NOMO-1 treated with DMSO at 0.1 percent for 48 hours (cell line): ENCODE measurements around the gene TFAP2D.

ENCODE experiments used
- DNase-seq: peaks from one replicate; lab custom pipeline; 2025; ENCODE audit not compliant: unreplicated experiment; lab: John Stamatoyannopoulos, UW

Gene TFAP2D

DNA sequence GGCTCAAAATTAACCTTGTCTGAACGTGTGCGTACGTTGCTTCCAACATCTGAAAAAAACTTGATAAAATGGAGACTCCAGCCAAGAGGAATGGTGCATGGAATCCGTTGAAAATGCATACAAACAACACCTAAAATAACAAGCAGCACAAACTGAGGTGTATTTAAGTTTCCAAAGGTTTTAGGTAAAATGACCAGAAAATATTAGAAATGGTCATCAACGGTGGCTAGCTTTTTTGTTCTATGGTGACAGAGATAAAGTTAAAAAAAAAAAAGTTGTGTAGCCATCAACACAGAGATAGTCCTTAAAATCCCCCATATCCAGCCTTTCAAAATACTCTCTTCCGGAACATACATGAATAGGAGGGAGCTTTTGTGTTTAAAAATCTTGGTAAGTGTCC is 104.7 kb downstream of the TFAP2D start:
- no peak for DNase-seq

DNA sequence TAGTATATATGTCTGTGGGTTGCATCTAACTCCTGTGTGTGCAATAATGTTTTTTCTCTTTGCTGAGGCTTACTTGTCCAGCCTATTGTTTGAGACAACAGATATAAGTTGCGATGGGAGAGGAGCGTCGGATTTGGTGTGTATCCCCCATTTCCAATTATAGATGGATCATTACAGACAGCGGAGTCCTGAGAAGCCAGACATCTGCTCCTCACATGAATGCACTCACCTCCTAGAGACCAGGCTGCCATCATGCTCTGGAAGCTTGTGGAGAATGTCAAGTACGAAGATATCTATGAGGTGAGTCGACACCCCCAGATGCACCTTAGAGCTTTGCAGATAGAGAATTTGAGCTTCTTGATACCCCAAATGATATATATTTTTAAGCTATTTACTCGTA is 105.3 kb downstream of the TFAP2D start, which contains the start of gene TFAP2B:
Gene TFAP2B (plus strand): TSS at position 199 of the 400 bp plus-strand sequence. CDS start 21 bp downstream, at position 220.
- no peak for DNase-seq

DNA sequence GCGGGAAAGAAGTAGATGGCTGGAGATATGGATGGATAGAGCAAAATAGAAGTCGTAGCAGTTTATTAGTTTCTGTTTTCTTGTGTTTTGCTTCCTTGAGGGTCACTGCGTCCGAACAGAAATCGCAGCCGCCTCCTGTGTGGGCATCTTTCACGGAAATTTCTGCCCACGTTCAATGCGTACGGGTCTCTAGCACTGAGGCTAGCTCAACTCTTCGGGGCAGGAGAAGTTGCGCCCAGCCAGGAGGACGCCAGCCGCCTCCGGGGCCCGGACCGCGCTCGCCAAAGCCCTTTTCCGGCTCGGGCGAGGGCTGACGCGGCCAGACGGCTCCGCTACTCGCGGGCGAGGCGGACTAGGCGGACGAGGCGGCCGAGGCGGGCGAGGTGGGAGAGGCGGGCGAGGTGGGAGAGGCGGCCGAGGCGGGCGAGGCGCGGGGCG is 106.2 kb downstream of the TFAP2D start:
- DNase-seq = no peak

DNA sequence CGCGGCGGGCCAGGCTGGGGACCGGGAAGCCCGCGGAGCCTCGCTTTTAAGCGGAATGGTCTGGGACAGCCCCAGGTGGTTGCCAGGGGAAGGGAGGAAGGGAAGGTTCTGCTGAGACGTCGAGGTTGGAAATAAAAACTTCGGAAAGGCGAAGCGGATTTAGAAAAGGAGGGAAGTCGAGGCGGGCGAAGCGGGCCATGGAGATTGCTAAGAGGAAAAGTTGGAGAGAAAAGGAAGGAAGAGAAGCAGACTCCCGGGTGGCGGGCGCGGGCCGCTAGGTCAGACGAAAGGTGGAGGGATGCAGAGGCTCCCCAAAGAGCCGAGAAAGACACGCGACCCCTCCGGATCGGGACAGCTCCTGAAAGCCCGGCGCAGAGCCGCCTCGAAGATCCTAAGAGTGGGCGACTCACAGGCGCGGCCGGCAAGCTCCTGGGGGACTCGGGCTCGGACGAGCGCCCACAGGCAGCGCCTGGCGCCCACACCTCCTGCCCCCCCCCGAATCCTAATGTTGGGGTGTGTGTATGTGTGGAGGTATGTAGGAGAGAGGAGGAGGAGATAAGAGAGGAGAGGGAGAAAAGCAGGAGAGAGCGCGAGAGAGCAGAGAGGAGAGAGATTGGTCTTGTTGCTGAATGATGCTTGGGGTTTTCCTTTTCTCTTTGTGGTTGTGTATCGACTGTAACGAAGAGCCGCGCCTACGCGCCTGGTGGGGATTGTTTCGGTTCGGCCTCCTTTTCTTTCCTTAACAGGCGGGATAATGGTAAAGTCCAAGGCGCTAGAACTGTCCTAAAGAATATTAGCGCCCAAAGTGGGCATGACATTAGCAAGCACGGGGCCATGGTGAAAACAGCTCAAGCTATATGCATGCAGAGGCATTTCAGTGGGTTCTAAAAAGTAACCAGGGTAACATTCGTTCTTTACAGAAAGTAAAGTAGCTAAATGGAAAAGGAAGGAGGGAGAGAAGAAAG is 106.9 kb downstream of the TFAP2D start:
- DNase-seq = no peak

DNA sequence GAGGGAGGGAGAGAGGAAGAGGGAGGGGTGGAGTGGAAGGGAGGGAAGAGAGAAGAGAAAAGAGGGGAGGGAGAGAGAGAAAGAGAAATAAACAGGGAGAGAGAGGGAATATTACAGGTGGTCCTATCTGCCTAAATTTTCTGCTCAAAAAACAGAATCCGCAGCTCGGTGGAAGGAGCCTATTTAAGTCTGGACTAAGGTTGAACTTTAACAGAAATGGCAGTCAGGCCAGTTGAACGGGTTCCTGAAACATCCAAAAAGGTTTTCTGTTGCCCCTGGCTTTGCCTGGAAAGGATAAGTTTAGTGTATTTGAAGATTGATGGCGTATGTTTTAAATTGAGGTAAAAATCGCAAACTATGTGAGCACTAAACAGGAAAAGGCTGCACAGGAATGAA is 107.5 kb downstream of the TFAP2D start:
- DNase-seq = no peak

DNA sequence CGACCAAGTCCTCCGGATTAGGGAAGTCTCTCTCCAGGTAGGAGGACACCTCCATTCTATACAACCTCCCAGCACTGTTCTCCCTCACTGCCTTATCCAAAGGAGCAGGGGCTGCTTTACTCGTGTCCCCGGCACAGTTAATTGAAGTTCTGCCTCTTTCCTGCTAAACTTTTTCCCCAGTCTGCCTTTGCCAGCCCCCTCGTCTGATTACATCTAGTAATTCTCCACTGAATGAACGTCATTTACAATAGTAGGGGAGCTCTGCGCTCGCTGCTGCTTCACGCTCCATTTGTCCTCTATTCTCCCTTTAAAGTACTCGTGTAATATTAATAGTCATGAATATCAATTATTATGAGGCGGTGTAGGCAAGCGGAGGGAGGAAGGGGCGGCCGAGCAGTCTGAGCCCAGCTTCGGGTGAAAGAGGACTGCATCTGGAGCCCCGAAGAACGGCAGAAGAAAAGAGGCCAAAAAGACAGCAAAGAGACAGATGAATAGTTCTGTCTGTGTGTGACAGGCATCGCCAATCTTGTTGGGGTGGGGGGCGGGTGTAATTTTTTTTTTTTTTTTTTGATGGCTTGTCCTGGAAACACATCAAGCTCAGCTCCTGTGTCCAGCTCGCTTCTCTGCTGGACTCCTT is 108.2 kb downstream of the TFAP2D start:
- no peak for DNase-seq

DNA sequence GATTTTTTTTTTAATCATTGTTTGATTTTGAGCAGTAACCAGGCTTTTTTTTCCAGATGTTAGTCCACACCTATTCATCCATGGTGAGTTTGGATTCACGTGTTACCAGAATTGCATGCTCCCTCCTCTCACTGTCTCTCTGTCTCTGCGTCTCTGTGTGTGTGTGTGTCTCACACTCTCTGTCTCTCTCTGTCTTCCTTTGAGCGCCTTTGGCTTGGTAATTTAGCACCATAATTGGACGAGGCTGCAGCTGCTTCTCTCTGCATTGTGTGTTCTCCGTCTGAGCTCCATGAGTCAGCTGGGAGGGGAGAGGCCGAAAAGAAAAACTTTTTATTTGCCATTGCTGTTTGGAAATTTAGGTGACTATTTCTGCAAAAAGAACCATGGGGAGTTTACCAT is 108.8 kb downstream of the TFAP2D start:
- DNase-seq = no peak
